ENCODE results near the gene SLC26A8. TPM values are rescaled to one million over a fixed set of nuclear protein-coding genes. Genes with fewer than 3 reads are reported as not detected.

SLC26A8 gene
- total RNA-seq, 1 donor: under 0.01 TPM

DNA sequence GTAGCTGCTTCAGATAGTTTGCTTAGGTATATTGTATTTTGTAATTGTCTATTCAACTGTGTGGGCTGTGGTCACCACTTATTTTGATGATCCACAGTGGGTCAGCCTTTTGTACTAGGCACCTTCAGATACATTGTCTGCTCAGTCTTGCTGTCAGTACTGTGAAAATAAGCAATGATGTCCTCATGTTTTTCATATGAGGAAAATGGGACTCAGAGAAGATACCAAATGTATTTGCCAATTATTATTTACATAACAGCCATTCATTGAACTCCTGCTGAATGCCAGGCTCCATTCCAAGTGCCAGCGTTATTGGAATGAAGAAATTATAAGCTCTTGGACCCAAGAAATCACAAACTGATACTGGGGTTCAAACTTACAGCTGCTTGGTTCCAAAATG, 31.7 kb upstream of the SLC26A8 start:
- Histone ChIP-seq H3K4me2 (ENCODE audit: insufficient read depth, low read length) (no peak overlapping the region), H2AFZ (ENCODE audit: low read length) (no peak overlapping the region), H3K9me3 (ENCODE audit: low read depth, low read length) (no peaks in the 10 kb centered on the region), H3K27ac (ENCODE audit: low read depth, low read length) (no peak overlapping the region), H4K20me1 (ENCODE audit: insufficient read depth, low read length) (peaks cover 27% of the 10 kb centered on the region), H3K27me3 (ENCODE audit: insufficient read depth, low read length) (no peaks in the 10 kb centered on the region), H3K4me3 (ENCODE audit: insufficient read depth, low read length) (no peak overlapping the region), H3K79me2 (ENCODE audit: insufficient read depth, low read length) (peaks cover 88% of the 10 kb centered on the region), H3K4me1 (ENCODE audit: insufficient read depth, low read length) (peaks cover 3% of the 10 kb centered on the region), H3K36me3 (ENCODE audit: insufficient read depth, low read length) (peaks cover 25% of the 10 kb centered on the region)
- no peak for DNase-seq (ENCODE audit: insufficient read length, low spot score, missing footprints)
- TF ChIP-seq, protein P1, sequence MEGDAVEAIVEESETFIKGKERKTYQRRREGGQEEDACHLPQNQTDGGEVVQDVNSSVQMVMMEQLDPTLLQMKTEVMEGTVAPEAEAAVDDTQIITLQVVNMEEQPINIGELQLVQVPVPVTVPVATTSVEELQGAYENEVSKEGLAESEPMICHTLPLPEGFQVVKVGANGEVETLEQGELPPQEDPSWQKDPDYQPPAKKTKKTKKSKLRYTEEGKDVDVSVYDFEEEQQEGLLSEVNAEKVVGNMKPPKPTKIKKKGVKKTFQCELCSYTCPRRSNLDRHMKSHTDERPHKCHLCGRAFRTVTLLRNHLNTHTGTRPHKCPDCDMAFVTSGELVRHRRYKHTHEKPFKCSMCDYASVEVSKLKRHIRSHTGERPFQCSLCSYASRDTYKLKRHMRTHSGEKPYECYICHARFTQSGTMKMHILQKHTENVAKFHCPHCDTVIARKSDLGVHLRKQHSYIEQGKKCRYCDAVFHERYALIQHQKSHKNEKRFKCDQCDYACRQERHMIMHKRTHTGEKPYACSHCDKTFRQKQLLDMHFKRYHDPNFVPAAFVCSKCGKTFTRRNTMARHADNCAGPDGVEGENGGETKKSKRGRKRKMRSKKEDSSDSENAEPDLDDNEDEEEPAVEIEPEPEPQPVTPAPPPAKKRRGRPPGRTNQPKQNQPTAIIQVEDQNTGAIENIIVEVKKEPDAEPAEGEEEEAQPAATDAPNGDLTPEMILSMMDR (IDR thresholded peaks at IDR 0.05; ENCODE audit: extremely low read depth, low read depth, low read length): no peak

DNA sequence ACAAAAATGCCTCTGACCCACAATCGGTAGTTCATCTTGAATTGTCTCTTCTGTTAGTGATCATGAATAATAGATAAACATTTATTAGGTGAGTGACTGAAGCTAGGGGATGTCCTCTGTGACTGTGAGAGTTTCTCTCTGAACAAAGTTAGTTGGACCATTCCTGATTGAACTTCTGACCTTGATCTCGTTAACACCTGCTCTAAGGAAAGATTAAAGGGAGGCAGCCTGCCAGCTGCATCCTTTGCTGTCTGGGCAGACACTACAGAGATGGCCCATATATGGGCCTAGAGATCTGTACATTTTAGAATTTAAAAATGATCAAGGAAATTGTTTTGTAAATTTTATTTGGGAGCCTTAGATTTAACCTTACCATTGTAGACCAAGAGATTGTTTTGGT, 30.5 kb upstream of the SLC26A8 start:
- Histone ChIP-seq H4K20me1 (ENCODE audit: insufficient read depth, low read length) (peaks cover 26% of the 10 kb centered on the region), H2AFZ (ENCODE audit: low read length) (no peak overlapping the region), H3K27me3 (ENCODE audit: insufficient read depth, low read length) (no peaks in the 10 kb centered on the region), H3K4me2 (ENCODE audit: insufficient read depth, low read length) (no peak overlapping the region), H3K4me3 (ENCODE audit: insufficient read depth, low read length) (no peak overlapping the region), H3K4me1 (ENCODE audit: insufficient read depth, low read length) (peaks cover 3% of the 10 kb centered on the region), H3K79me2 (ENCODE audit: insufficient read depth, low read length) (peaks cover 88% of the 10 kb centered on the region), H3K36me3 (ENCODE audit: insufficient read depth, low read length) (peaks cover 19% of the 10 kb centered on the region), H3K27ac (ENCODE audit: low read depth, low read length) (no peak overlapping the region), H3K9me3 (ENCODE audit: low read depth, low read length) (no peaks in the 10 kb centered on the region)
- TF ChIP-seq, protein P1 (IDR thresholded peaks at IDR 0.05; ENCODE audit: extremely low read depth, low read depth, low read length): no peak
- no peak for DNase-seq (ENCODE audit: insufficient read length, low spot score, missing footprints)

DNA sequence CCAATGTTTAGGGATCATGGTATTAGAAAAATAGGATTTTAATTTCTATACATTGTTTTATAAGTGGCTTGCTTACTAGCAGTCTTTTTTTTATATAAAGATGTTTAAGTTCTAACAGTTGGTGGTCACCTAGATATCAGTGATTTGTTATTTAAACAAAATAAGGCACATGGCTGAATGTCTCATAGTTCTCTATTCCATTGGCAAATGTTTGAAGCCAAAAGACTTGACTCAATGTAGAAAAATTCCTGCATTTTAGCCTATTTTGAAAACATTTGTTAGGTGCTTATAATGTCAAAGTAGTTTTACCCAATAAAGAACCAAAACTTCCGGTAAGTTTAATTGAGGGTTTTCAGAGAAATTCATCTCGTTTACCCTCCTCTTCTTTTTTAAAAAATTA, 30.0 kb upstream of the SLC26A8 start:
- peaks cover 30% of the 10 kb centered on the region for H4K20me1 ChIP-seq (ENCODE audit: insufficient read depth, low read length)
- TF ChIP-seq, protein P1 (IDR thresholded peaks at IDR 0.05; ENCODE audit: extremely low read depth, low read depth, low read length): no peak

DNA sequence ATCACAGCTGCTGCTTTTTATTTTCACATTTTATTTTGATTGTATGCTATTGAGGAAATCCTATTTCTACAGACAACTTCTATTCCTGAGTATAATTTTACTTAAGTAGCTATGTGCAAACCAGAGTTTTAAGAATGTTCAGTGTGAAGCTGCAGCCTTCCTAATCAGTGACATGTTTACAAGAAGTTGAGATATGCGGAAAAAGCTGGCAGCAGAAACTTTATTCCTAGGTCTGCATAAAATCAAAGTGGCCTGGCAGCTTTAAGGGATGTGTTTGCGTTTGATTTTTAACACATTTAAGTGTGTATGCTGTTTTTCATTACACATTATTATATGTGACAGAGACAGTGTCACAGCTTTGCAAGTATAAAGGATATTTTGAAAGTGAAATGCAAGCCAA, 29.4 kb upstream of the SLC26A8 start:
- Histone ChIP-seq H3K27ac (ENCODE audit: low read depth, low read length) (no peak overlapping the region), H2AFZ (ENCODE audit: low read length) (no peak overlapping the region), H3K4me3 (ENCODE audit: insufficient read depth, low read length) (no peak overlapping the region), H3K4me1 (ENCODE audit: insufficient read depth, low read length) (peaks cover 3% of the 10 kb centered on the region), H3K79me2 (ENCODE audit: insufficient read depth, low read length) (peaks cover 91% of the 10 kb centered on the region), H3K9me3 (ENCODE audit: low read depth, low read length) (no peaks in the 10 kb centered on the region), H4K20me1 (ENCODE audit: insufficient read depth, low read length) (peaks cover 34% of the 10 kb centered on the region), H3K4me2 (ENCODE audit: insufficient read depth, low read length) (no peak overlapping the region), H3K27me3 (ENCODE audit: insufficient read depth, low read length) (no peaks in the 10 kb centered on the region), H3K36me3 (ENCODE audit: insufficient read depth, low read length) (peaks cover 10% of the 10 kb centered on the region)
- no peak for DNase-seq (ENCODE audit: insufficient read length, low spot score, missing footprints)
- TF ChIP-seq, protein P1 (IDR thresholded peaks at IDR 0.05; ENCODE audit: extremely low read depth, low read depth, low read length): no peak

More for the DNA sequence above, 30.0 kb upstream of the SLC26A8 start:
- DNase-seq (ENCODE audit: insufficient read length, low spot score, missing footprints): no peak
- Histone ChIP-seq H3K27ac (ENCODE audit: low read depth, low read length) (no peak overlapping the region), H3K4me2 (ENCODE audit: insufficient read depth, low read length) (no peak overlapping the region), H2AFZ (ENCODE audit: low read length) (no peak overlapping the region), H3K9me3 (ENCODE audit: low read depth, low read length) (no peaks in the 10 kb centered on the region), H3K4me3 (ENCODE audit: insufficient read depth, low read length) (no peak overlapping the region), H3K27me3 (ENCODE audit: insufficient read depth, low read length) (no peaks in the 10 kb centered on the region), H3K4me1 (ENCODE audit: insufficient read depth, low read length) (peaks cover 3% of the 10 kb centered on the region), H3K79me2 (ENCODE audit: insufficient read depth, low read length) (peaks cover 88% of the 10 kb centered on the region), H3K36me3 (ENCODE audit: insufficient read depth, low read length) (peaks cover 13% of the 10 kb centered on the region)

Measured in osteoblast (primary cell).